Measurements from ENCODE around the gene CWC15. TPM values are rescaled to one million over a fixed set of nuclear protein-coding genes. Genes with fewer than 3 reads are reported as not detected.
"Not testable (repeated sequence)": the region's sequence is repeated elsewhere in the genome, so short reads cannot be mapped to it uniquely, and the experiment has no call there.

Gene CWC15
- total RNA-seq, result 10 to 100 TPM; 54.4 to 81.8 (median 62.6) TPM
- polyA plus RNA-seq, result 100 to 1,000 TPM in 1 of 2 donors, 10 to 100 TPM in 1; 71.4 to 118 TPM
- long read RNA-seq, donor 1, transcript CWC15-201 (7 exons, 1,576 nt), result major isoform, 22 of 26 reads
- long read RNA-seq, donor 1, partial matches to known transcripts, result 2 of 26 reads
- long read RNA-seq, donor 1, other reads (novel, unspliced or antisense), result 0 of 26 reads
- long read RNA-seq, donor 2, transcript CWC15-201 (7 exons, 1,576 nt), result major isoform, 24 of 30 reads
- long read RNA-seq, donor 2, partial matches to known transcripts, result 4 of 30 reads
- long read RNA-seq, donor 2, other reads (novel, unspliced or antisense), result 1 of 30 reads
- long read RNA-seq, donor 3, transcript CWC15-201 (7 exons, 1,576 nt), result major isoform, 19 of 26 reads
- long read RNA-seq, donor 3, partial matches to known transcripts, result 5 of 26 reads
- long read RNA-seq, donor 3, other reads (novel, unspliced or antisense), result 2 of 26 reads

DNA sequence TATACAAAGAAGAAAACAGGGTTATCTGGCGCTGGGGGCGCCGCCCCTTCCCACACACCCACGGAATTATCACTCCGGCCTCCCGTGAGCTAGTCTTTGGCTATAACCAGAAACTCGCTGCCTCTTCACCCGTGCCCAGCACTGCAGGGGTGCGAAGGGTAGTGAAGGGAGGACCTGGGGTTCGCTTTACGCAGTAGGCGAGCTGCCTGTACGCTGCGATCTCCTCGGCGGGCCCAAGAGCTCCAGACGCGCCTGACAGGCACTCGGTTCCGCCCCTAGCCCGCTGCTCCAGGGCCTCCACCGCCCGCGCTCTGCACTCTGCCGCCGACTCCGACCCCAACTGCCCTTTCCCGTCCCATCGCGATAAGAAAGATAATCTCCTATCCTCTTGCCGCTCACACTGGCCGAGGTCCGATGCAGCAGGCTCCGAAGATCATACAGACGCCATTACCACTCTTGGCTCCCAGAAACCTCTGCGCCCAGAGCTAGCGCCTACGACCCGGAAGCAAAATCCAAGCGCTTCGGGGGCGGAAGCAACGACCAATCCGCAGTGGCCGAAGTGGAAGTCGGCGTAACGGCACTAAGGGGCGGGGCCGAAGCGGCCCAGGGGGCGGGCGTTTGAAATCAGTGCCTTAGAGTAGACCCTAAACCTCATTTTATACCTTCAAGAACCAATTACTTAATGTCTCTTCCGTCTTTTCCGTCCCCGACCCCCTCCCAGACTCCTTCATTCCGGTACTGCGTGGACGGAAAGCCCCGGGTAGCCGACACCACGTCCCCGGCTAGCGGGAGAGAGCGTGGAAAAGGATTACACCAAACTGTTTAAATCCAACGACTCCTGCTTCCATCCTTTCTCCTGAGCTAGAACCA lies at the start of gene CWC15, which contains the start of gene KDM4D:
CWC15 (minus strand) TSS at position 458 of the 870 bp plus-strand sequence. CDS start 1,371 bp downstream, outside the sequence.
KDM4D (plus strand) TSS at position 611 of the 870 bp plus-strand sequence. CDS start 23,664 bp downstream, outside the sequence.
- intact Hi-C loops (cut with DNase I), result loop anchor here in 6 of 10 donors (5.0 to 10.0 kb wide), 9 partner anchors 79 to 791 kb away; partner anchors contain the start of gene SRSF8 (in 4 of the 6)
- H3K4me3 ChIP-seq, result peak within 1 kb of the TSS; percentile 71 to 93 (median 87)
- no peaks in the 10 kb centered on the region for H3K9me3 ChIP-seq
- H3K4me1 ChIP-seq, result peaks cover 4 to 19% (median 12%) of the 10 kb centered on the region in 12 donors
- H3K36me3 ChIP-seq, result peaks cover 0 to 38% (median 36%) of the 10 kb centered on the region in 9 donors
- WGBS, 4 donors, result 0 to 1% (median 0%) methylated on average over 55 to 66 of the region's 66 CpGs
- peak within 1 kb of the TSS in 11 of 12 donors; percentile 57 to 89 (median 80) for H3K27ac ChIP-seq
- DNase-seq (peak; percentile 96), ATAC-seq (peak; percentile 99 to 100 (median 100))
- TF ChIP-seq POLR2A (IDR thresholded peaks at IDR 0.05) (no peak), CTCF (IDR thresholded peaks at IDR 0.05) (peak in 1 of 12 donors; percentile 15)
- H3K27me3 ChIP-seq, result no peaks in the 10 kb centered on the region

DNA sequence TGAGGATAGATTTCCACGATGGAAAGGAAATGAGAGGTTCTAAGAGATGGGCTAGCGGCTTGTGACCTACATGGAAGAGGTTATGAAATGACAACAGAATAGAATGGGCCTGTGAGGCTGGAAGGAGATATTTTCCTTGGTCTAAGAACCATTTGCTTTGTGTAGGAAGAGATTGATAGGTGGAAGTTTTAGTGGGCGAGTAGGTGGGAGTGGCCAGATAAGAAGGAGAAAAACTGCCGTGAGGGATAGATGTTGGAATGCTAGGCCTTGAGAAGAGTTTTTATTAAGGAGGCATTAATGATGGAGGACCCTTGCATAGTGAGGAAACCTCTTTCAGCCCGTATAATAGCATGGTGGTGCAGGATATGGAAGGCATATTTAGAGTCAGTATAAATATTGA lies 48.1 kb upstream of the CWC15 start:
- H3K4me1 ChIP-seq; H3K27me3 ChIP-seq; DNase-seq; ATAC-seq; H3K9me3 ChIP-seq; H3K36me3 ChIP-seq; intact Hi-C loops (cut with DNase I); H3K27ac ChIP-seq; H3K4me3 ChIP-seq: not testable (repeated sequence)
- WGBS, 4 donors, result 69 to 71% (median 70%) methylated on average over 5 of the region's 5 CpGs

DNA sequence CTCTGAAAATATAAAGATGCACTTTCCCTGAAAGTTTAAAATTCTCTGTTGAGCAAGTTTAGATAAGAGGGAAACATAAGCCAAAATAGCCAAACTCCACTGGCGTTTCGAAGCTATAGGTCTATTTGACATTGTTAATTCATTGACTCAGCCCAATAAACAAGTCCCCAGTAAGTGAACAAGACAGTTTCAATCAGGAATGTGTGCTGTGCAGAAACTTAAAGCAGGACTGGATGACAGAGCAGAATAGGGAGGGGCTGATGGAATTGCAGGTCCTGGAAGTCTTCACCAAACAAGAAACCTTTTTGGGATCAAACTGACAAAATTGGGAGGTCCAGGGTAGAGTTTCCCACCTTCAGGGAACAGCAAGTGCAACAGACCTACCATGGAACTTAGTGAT lies 42.8 kb upstream of the CWC15 start:
- intact Hi-C loops (cut with DNase I), result no loop called here
- no peak overlapping the region for H3K4me3 ChIP-seq

More for the DNA sequence above, 42.8 kb upstream of the CWC15 start:
- no peak for TF ChIP-seq CTCF (IDR thresholded peaks at IDR 0.05)
- no peak for TF ChIP-seq POLR2A (IDR thresholded peaks at IDR 0.05)
- H3K4me1 ChIP-seq, result no peaks in the 10 kb centered on the region
- DNase-seq (no peak), ATAC-seq (no peak)
- peaks cover 0 to 10% (median 0%) of the 10 kb centered on the region in 9 donors for H3K27me3 ChIP-seq
- H3K9me3 ChIP-seq, result no peaks in the 10 kb centered on the region
- WGBS, 4 donors, result 75 to 93% (median 83%) methylated on average over 2 of the region's 2 CpGs
- H3K27ac ChIP-seq, result no peak overlapping the region
- no peaks in the 10 kb centered on the region for H3K36me3 ChIP-seq
